ENCODE measurements around the gene PDZRN3.

Gene PDZRN3

DNA sequence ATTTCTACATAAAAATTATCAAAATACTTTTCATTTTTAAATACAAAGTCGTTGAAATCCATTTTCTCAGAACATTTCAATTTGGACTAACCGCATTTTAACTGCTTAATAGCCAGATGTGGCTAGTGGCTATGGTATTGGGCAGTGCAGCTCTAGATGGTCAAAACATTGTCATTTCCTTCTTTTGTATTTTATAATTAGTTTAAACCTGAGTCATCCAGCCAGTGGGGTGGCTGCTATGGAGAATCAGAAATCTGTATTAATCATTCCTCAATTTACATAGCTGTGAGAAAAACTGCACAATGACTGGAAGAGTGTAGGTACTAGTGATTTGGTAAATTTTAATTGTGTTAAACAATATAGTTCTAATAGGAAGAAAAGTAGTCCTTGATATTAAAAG is 245.3 kb downstream of the PDZRN3 start:
- no peak for DNase-seq

DNA sequence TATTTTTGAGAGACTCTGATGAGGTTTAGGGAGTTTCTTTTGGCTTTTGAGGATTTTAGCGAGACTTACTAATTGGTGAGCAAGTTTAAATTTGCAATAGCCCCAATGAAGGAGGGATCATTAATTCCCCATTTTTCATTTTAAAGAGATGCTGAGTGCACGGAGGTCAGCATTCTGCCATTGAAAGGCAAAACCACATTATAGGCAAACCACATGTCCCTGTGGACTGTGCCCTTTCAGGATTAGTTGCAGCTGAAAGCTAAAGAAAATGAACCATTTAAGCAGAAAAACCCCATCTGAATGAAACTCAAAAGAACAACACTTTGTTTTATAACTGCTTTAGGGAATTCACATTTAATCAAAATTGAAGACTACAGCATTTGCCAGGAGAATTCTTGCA is 246.5 kb downstream of the PDZRN3 start:
- DNase-seq = no peak

DNA sequence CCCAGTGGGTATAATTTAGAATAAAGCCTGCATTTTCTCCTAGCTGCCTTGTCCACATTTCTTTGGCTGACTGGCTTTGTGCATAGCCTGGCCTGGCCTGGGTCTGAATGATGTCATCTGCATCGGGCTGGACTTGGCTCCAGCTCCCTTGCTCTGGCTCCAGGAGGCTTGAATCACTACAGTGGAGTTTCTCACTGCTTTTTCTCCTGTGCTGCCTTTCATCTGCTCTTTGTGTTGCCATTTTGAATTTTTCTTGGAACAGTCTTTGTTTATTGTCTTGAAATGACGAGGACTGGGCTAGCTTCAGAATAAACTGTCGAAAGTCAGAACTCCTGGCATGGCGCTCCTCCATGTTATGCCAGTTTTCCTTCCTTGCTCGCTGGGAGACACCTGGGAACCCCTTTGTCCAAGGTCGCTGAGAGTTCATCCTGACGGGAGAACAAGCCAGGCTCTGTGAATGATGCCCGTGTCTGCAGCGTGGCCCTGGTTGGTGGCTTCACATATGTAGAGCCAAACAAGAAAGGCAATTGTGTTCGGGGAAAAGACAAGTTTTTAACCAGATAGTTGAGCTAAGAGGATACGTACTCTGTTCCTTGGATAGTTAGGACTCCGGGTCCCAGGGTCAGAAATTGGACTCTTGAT is 258.9 kb downstream of the PDZRN3 start:
- no peak for DNase-seq

- no peak for DNase-seq
Measured at GRCh38 chr3:73364517-73364916, 260.2 kb downstream of the PDZRN3 start.

DNA sequence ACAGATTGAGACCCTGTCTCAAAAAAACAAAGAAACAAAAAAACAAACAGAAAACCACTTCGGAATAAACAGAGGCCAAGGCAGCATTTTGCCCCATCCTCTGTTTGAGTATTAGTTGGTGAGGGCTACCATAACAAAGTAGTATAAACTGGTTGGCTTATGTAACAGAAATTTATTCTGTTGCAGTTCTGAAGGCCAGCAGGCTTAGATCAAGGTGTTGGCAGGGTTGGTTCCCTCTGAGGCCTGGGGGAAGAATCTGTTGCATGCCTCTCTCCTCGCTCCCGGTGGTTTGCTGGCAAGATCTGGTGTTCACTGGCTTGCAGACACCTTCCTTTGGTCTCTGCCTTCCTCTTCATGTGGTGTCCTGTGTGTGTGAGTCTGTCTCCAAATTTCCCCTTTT is 261.6 kb downstream of the PDZRN3 start:
- no peak for DNase-seq

DNA sequence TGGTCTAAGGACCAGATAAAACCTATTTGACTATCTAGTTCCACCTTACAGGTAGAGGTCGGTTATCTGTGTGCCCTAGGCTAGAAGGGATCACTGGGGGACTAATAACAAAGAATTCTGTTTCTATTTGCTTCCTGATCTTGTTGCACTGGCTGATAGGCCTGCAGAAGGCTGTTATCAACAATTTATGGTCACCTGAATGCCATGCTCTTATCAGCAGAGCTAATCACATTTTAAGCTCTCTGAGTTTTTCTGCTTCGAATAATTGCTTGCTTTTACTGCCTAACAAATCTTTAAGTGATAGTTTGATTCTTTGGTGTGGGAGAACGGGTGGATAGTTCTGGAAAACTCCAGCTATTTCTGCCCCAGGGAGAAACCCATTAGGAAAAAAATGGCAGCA is 263.1 kb downstream of the PDZRN3 start:
- DNase-seq = no peak

DNA sequence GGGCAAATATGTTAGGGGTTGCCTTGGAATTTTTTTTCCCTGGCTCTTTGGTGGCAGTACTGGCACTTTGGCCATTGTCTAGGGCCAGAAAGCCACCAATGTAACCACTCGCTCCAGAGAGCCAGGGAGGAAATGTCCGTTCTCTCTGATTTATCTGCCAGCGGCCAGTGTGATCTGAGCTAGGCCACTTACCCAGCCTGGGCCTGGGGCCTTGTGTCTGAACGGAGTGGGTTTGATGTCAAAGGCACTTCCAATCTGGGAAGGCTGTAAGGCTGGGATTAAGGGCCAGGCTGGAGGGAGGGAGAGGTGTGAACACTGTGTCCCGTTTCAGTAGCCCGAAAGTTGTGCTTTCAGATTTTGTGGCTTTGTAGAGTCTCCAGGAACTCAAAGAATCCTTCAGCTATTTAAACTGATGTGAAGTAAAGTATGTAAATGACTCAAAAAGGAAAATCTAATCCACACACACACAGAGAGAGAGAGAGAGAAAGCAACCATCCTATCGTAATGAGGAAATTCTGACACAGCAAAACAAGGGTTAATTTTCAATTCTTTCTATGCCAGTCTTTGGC is 271.0 kb downstream of the PDZRN3 start:
- DNase-seq = no peak

DNA sequence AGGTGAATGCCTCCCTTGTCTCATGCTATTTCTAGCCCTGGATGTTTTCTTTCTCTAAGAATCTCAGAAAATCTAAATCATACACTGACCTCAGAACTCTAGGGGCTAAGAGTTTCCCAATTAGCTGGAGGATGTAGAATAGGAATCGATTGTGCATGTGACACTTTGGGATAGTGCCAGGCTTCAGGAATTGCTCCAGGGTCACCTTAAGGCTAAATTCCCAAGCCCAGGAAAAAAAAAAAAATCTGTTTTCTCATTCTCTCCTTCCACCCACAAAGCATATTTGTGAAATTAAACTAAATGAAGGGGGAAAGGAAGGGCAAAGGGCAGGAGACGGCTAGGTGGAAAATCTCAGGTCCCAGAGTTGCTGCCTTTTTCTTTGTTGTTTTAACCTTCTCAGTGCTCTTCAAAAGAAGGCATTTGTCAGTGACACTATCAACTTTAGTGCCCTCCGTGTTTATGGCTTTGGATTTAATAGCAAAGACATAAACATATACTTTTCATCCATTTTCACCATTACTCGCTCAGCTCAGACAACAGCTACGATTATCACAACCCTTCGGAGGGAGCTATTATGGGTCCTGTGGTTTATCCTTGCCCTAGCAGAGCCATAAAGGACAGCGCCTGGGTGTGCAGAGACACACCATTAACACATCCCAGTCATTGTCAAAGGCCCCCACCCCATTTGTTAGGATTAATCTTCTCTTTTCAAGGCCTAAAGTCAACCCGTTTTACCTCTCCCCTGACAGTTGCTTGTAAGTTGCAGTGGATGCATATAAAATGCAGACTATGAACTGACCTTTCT is 271.7 kb downstream of the PDZRN3 start:
- DNase-seq = no peak

- DNase-seq = no peak
Measured at GRCh38 chr3:73351423-73352071, 273.2 kb downstream of the PDZRN3 start.

DNA sequence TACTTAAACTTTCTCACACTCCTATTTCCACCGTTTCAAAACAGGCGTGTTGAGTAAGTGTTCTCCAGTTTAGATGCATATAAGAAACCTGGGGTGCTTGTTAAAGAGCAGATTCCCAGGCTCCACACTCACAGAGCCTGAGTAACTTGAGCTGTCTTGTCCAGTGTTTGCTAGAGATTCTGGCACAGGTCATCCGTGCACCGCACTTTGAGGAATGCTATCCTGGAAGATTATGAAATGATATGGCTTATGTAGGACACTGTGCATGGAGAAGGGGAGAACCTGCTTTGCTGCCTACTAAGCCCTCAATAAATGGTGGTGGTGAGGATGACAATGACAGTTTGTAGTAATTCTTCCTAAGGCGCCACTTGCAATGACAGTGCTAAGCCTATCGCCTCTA is 273.7 kb downstream of the PDZRN3 start:
- no peak for DNase-seq

DNA sequence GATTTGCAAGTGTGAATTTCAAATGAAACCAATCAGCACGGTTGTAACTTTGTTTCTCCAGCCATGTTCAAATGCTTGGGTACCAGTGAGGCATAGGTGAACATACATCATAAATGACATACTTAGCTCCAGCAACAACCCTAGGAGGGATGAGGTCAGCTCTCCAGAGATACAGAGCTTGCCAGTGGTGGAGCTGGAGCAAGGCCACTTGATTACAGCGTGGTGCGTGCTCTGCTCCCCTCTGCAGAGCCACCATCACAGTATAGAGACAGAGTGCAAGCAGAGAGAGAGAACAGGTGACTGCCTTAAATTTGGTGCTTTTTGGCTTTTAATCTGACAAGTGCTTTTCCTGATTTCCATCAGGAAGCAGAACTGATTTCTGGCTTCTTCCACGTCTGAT is 275.1 kb downstream of the PDZRN3 start:
- no peak for DNase-seq

GRCh38 chr3:73342077-73342476 is 282.7 kb downstream of the PDZRN3 start:
- DNase-seq = no peak

GRCh38 chr3:73341272-73341935 is 283.3 kb downstream of the PDZRN3 start:
- no peak for DNase-seq

- DNase-seq = no peak
Measured at GRCh38 chr3:73332558-73332957, 292.2 kb downstream of the PDZRN3 start.
